Measurements from ENCODE around the gene SERPINB13. TPM values are rescaled to one million over a fixed set of nuclear protein-coding genes. Genes with fewer than 3 reads are reported as not detected.

SERPINB13 gene, protein sequence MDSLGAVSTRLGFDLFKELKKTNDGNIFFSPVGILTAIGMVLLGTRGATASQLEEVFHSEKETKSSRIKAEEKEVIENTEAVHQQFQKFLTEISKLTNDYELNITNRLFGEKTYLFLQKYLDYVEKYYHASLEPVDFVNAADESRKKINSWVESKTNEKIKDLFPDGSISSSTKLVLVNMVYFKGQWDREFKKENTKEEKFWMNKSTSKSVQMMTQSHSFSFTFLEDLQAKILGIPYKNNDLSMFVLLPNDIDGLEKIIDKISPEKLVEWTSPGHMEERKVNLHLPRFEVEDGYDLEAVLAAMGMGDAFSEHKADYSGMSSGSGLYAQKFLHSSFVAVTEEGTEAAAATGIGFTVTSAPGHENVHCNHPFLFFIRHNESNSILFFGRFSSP
- total RNA-seq (2014; rRNA removed), result not detected in 2 replicates
- polyA plus RNA-seq (2012), result not detected

GRCh38 chr18:63586966-63587365 lies at the start of gene SERPINB13:
Gene SERPINB13 (plus strand): TSS chr18:63587343. CDS start chr18:63588668, 1,325 bp downstream.
- no peak for DNase-seq (ENCODE audit: low read depth)

DNA sequence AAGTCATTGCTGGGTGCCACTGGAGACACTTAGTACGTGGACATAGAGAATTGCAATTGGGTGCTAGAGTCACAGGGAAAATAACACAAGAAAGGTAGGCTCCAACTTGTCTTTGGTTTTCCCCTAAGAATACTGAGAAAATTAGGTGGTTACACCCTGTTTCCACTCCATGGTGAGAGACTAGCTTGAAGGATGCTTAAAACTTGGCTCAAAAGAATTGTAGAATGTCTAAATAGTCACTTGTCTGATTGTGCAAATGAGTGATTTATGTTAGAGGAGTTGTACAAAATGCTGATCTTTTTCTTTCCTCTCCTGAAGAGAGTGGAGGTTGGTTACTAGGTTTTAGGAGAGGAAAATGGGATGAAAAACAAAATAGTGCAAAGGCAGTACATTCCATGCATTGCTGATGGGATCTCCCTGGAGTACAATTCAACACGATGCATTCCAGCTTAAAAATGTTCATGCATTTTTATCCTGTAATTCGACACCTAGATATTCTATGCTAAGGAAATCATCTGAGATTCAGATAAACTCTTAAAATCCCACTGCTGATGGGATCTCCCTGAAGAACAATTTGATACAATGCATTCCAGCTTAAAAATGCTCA lies 47.1 kb upstream of the SERPINB13 start:
- peak; percentile 68 for DNase-seq (ENCODE audit: low read depth)

GRCh38 chr18:63542069-63542468 lies 45.1 kb upstream of the SERPINB13 start, which contains the start of gene SERPINB12:
Gene SERPINB12 (plus strand): TSS chr18:63542369. CDS start chr18:63556160, 13,791 bp downstream.
- DNase-seq (ENCODE audit: low read depth), result no peak

DNA sequence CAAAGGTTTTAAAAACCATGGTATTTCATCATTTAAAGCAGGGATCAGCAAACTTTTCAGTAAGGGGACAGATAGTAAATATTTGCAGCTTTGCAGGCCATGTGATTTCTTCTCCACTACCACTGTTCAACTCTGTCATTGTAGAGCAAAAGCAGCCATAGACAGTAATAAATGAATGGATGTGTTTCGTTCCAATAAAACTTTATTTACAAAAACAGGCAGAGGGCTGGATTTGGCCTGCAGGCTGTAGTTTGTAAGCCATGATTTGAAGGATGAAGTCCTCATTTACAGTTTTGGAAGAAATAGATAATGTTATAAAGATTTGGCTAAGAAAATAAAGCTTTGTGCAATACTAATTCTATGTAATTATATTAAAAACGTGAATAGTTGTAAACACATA lies 43.1 kb upstream of the SERPINB13 start:
- DNase-seq (ENCODE audit: low read depth), result no peak

- DNase-seq (ENCODE audit: low read depth), result no peak
Observed at GRCh38 chr18:63545000-63545399, 42.1 kb upstream of the SERPINB13 start.

DNA sequence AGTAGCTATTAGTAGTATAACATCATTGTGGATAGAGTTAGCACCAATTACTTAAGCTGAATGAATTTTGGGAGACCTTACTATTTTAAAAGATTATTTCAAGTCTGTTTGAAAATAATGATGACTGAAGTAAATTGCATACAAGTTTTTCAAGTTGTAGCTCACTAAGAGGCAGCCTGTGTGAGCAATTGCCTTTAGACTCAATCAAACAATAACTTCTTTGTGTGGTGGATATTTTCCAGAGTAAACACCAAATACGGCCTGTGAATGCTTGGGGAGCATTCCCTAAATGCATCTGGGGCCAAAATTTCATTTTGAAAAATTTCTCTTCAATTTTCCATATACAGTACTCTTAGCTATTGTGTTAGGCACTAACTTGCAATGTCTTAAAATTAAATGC lies 37.1 kb upstream of the SERPINB13 start:
- DNase-seq (ENCODE audit: low read depth), result no peak

GRCh38 chr18:63551769-63552168 lies 35.4 kb upstream of the SERPINB13 start:
- DNase-seq (ENCODE audit: low read depth), result no peak

GRCh38 chr18:63552581-63552980 lies 34.6 kb upstream of the SERPINB13 start:
- DNase-seq (ENCODE audit: low read depth), result no peak

- peak; percentile 98 for DNase-seq (ENCODE audit: low read depth)
Observed at GRCh38 chr18:63553081-63553480, 34.1 kb upstream of the SERPINB13 start.

- no peak for DNase-seq (ENCODE audit: low read depth)
Observed at GRCh38 chr18:63559567-63560491, 27.3 kb upstream of the SERPINB13 start.

- no peak for DNase-seq (ENCODE audit: low read depth)
Observed at GRCh38 chr18:63562284-63562683, 24.9 kb upstream of the SERPINB13 start.

DNA sequence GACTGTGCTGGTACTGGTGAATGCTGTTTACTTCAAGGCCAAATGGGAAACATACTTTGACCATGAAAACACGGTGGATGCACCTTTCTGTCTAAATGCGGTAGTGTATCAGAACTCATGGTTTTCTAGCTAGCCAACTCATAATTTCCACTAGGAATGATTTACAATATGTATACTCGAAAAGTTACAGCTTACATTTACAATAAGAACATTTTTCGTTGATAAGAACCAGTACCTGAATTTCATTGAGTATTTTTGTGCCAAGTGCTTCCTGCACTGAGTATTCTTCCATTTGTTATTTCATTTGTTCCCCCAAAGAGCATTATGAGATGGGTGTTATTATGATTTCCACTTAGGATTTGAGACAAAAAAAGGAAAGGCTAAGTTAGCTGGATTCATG lies 23.1 kb upstream of the SERPINB13 start:
- no peak for DNase-seq (ENCODE audit: low read depth)

DNA sequence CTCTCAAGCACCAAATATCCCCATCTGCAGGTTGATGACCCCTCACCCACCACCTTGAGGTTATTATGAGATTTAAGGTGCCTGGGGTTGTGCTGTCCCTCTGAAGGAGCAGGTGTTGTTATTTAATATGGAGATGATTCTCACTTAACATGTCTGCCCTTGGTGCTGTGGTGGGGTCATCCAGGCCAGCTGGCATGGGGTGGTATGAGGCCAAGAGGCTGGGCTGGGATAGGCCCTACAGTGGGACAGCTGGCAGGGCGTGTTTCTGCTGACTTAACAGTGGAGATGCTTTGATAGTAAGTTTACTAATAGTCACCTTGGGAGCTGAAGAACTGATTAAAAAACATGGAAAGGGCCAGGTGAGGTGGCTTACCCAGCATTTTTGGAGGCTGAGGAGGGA lies 22.6 kb upstream of the SERPINB13 start:
- peak; percentile 30 for DNase-seq (ENCODE audit: low read depth)

GRCh38 chr18:63567276-63567675 lies 19.9 kb upstream of the SERPINB13 start:
- no peak for DNase-seq (ENCODE audit: low read depth)

DNA sequence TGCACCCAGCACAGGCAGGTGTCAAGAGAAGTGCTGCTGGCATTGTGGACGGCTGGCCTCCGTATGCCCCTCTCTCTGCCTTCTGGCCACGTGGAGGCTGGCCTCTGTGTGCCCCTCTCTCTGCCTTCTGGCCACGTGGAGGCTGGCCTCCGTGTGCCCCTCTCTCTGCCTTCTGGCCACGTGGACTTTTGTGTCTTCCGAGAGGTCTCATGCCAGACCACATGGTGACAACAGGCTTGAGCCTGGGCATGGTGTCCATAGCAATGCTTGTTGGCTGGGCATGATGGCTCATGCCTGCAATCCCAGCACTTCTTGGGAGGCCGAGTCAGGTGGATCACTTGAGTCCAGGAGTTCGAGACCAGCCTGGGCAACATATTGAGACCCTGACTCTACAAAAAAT lies 19.3 kb upstream of the SERPINB13 start:
- no peak for DNase-seq (ENCODE audit: low read depth)

DNA sequence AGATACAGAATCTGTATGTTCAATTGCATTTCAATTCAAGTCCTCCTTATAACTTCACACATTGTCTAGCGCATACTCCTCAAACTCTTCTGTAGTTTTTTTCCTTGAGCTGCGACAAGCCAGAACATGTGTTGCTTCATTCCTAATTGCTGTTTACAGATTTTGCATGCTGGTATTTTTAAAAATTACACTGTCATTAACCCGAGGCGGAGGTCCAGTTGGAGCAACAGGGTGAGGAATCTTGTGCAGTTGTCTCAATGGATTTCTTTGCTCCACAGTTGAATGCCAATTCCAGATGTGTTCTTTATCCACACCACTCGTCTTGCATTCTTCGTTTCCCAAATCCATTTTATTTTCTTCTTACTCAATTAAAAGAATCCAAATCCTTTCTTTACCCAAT lies 16.4 kb upstream of the SERPINB13 start:
- DNase-seq (ENCODE audit: low read depth), result no peak

DNA sequence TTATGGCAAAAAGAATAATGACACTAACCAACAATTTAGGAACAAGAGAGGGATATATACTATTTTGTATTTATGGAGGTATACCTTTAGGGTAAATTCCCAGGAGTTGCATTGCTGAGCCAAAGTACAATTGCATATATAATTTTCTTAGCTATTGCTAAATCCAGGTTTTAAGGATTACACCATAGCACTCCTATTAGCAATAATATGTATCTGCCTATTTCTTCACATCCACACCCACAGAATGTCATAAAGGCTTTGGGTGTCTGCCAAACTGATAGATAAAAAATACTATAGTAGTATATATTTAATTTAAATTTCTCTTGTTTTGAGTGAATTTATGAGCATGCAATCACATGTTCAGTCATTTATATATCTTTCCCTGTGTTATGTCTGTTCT lies 11.5 kb upstream of the SERPINB13 start:
- no peak for DNase-seq (ENCODE audit: low read depth)

DNA sequence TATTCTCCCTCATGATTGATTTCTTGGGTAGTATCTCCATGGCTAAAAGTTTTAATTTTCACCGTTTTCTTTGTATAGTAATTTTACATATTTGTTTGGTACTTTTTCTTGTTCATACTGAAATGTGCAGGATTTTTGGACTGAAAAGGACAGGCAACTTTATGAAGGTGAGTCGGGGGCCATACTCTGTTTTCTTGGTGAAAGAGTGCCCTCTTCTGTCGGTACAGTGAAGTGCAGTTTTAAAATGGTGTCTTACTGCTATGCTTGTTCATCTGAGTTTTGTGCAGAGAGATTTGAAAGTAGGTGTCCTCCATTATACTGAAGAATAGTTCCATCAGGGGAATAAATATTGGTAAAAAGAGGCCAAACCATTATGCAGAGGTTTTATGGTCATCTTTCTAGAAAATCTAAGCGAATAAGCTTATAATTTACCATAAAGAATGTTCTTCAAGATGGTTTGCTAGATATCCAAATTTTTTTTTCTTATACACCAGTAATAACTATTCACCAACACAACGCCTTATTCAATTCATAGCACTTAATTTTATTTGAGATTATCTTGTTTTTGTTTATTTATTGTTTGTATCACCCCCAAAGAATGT lies 8.7 kb upstream of the SERPINB13 start:
- peak; percentile 55 for DNase-seq (ENCODE audit: low read depth)

DNA sequence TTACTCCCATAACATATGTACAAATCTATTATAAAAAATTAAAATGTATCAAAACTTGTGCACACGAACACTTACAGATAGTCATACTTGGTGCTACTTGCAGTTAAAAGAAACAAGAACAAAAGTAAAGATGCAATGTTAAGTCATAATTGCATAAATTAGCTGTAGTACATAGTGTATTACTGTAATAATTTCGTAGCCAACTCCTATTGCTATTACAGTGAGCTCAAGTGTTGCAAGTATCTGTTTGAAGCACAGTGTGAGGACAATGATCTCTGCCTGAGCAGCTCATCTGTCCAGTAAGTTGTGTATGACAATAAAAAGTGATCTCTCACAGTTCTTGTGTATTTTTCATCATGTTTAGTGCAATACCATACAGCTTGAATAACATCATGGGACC lies 7.5 kb upstream of the SERPINB13 start:
- no peak for DNase-seq (ENCODE audit: low read depth)

GRCh38 chr18:63585988-63586387 lies 1.2 kb upstream of the SERPINB13 start:
- DNase-seq (ENCODE audit: low read depth), result no peak

DNA sequence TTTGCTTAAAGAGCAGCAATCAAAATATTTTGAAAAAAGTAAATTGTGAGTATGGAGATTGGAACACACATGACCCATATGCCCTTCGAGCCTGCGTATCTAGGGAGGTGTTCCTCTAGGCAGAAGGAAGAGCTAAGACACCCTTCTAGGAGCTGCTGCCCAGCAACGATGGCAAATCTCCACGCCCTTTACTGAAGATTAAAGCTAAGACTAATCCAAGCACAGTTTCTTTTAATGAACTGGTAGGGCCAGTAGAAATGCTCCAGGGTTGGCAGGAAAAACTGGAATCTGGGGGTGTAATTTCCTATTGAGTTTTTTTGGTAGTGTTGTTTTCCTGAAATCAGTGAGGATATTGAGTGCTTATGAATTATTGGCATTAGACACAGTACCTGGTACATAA lies 712 bp upstream of the SERPINB13 start:
- DNase-seq (ENCODE audit: low read depth), result no peak

- DNase-seq (ENCODE audit: low read depth), result no peak
Observed at GRCh38 chr18:63588909-63589308, 1.8 kb downstream of the SERPINB13 start.
